ENCODE measurements around the gene KRTAP3-3. TPM values are rescaled to one million over a fixed set of nuclear protein-coding genes. Genes with fewer than 3 reads are reported as not detected.

KRTAP3-3 gene
- total and polyA plus RNA-seq, 12 donors = not detected

GRCh38 chr17:41029633-41030245 is 35.8 kb upstream of the KRTAP3-3 start, which contains the start of gene KRTAP1-4:
KRTAP1-4 (minus strand) TSS chr17:41030195; CDS start chr17:41030078, 117 bp downstream.
- no peak for TF ChIP-seq POLR2A (IDR thresholded peaks at IDR 0.05)
- TF ChIP-seq, protein P1, sequence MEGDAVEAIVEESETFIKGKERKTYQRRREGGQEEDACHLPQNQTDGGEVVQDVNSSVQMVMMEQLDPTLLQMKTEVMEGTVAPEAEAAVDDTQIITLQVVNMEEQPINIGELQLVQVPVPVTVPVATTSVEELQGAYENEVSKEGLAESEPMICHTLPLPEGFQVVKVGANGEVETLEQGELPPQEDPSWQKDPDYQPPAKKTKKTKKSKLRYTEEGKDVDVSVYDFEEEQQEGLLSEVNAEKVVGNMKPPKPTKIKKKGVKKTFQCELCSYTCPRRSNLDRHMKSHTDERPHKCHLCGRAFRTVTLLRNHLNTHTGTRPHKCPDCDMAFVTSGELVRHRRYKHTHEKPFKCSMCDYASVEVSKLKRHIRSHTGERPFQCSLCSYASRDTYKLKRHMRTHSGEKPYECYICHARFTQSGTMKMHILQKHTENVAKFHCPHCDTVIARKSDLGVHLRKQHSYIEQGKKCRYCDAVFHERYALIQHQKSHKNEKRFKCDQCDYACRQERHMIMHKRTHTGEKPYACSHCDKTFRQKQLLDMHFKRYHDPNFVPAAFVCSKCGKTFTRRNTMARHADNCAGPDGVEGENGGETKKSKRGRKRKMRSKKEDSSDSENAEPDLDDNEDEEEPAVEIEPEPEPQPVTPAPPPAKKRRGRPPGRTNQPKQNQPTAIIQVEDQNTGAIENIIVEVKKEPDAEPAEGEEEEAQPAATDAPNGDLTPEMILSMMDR (IDR thresholded peaks at IDR 0.05) = no peak
- no peak within 1 kb of the TSS for H3K4me3 ChIP-seq
- H3K27me3 ChIP-seq = no peaks in the 10 kb centered on the region
- intact Hi-C loops (cut with DNase I) = no loop called here
- no peaks in the 10 kb centered on the region for H3K36me3 ChIP-seq (replicated peaks in 1 of 2)
- no peak within 1 kb of the TSS for H3K27ac ChIP-seq
- H3K4me1 ChIP-seq (replicated peaks in 1 of 2) = no peaks in the 10 kb centered on the region
- DNase-seq = no peak
- no peaks in the 10 kb centered on the region for H3K9me3 ChIP-seq (replicated peaks in 1 of 3)
- 77 to 91% (median 83%) methylated on average over 7 to 12 of the region's 12 CpGs for WGBS, 4 donors

- DNase-seq = no peak
- intact Hi-C loops (cut with DNase I) = no loop called here
- 68 to 84% (median 73%) methylated on average over 5 to 9 of the region's 9 CpGs for WGBS, 4 donors
- no peaks in the 10 kb centered on the region for H3K27me3 ChIP-seq
- H3K36me3 ChIP-seq (replicated peaks in 1 of 2) = no peaks in the 10 kb centered on the region
- H3K9me3 ChIP-seq (replicated peaks in 1 of 3) = no peaks in the 10 kb centered on the region
- no peak within 1 kb of the TSS for H3K27ac ChIP-seq
- H3K4me3 ChIP-seq = no peak within 1 kb of the TSS
- no peak for TF ChIP-seq POLR2A (IDR thresholded peaks at IDR 0.05)
- TF ChIP-seq, protein P1 (IDR thresholded peaks at IDR 0.05) = no peak
- no peaks in the 10 kb centered on the region for H3K4me1 ChIP-seq (replicated peaks in 1 of 2)
Observed at GRCh38 chr17:41026715-41027471, 32.9 kb upstream of the KRTAP3-3 start, which contains the start of gene KRTAP1-5. KRTAP1-5 (minus strand) TSS chr17:41027208; CDS start chr17:41027155, 53 bp downstream.

DNA sequence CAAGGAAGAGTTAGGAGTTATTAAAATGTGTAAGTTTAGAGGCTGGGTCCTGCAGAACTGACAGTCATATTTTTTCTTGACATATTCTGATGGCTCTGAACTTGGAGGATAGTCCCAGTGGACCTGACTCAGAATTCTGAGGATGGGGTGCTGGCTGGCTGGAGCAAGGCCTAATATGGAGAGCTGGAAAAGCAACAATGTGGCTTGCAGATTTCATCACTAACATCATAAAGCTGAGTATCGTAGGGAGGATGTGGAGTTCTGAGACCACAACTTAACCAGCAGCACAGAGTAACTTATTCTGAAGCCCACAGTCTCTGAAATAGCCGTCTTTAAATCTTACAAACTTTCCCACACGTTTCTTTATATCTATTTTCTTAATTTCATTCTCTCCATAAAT is 30.7 kb upstream of the KRTAP3-3 start:
- WGBS, 4 donors = 70 to 75% (median 73%) methylated on average over 3 of the region's 3 CpGs
- Histone ChIP-seq H3K4me3 (no peak overlapping the region), H3K27ac (no peak overlapping the region), H3K4me1 (replicated peaks in 1 of 2) (no peaks in the 10 kb centered on the region), H3K27me3 (no peaks in the 10 kb centered on the region), H3K9me3 (replicated peaks in 1 of 3) (no peaks in the 10 kb centered on the region), H3K36me3 (replicated peaks in 1 of 2) (no peaks in the 10 kb centered on the region)
- DNase-seq = no peak
- intact Hi-C loops (cut with DNase I) = no loop called here
- no peak for TF ChIP-seq POLR2A (IDR thresholded peaks at IDR 0.05)
- TF ChIP-seq, protein P1 (IDR thresholded peaks at IDR 0.05) = no peak

GRCh38 chr17:41020336-41020735 is 26.4 kb upstream of the KRTAP3-3 start:
- TF ChIP-seq, protein P1 (IDR thresholded peaks at IDR 0.05) = no peak
- TF ChIP-seq POLR2A (IDR thresholded peaks at IDR 0.05) = no peak
- intact Hi-C loops (cut with DNase I) = no loop called here
- H3K36me3 ChIP-seq (replicated peaks in 1 of 2) = no peaks in the 10 kb centered on the region
- H3K27ac ChIP-seq = no peak overlapping the region
- H3K4me3 ChIP-seq = no peak overlapping the region
- no peaks in the 10 kb centered on the region for H3K4me1 ChIP-seq (replicated peaks in 1 of 2)
- no peak for DNase-seq
- no peaks in the 10 kb centered on the region for H3K9me3 ChIP-seq (replicated peaks in 1 of 3)
- H3K27me3 ChIP-seq = no peaks in the 10 kb centered on the region

Data from adrenal gland (tissue), 12 donors.